ENCODE data around the gene KDM7A. TPM values are rescaled to one million over a fixed set of nuclear protein-coding genes. Genes with fewer than 3 reads are reported as not detected.

Gene KDM7A
- total and polyA plus RNA-seq, 9 of the 15 experiments (the other 6 are each of a cell fraction or from before 2014, with no cell fraction given): 0.90 to 8.4 (median 7.0) TPM

- TF ChIP-seq, protein P1, sequence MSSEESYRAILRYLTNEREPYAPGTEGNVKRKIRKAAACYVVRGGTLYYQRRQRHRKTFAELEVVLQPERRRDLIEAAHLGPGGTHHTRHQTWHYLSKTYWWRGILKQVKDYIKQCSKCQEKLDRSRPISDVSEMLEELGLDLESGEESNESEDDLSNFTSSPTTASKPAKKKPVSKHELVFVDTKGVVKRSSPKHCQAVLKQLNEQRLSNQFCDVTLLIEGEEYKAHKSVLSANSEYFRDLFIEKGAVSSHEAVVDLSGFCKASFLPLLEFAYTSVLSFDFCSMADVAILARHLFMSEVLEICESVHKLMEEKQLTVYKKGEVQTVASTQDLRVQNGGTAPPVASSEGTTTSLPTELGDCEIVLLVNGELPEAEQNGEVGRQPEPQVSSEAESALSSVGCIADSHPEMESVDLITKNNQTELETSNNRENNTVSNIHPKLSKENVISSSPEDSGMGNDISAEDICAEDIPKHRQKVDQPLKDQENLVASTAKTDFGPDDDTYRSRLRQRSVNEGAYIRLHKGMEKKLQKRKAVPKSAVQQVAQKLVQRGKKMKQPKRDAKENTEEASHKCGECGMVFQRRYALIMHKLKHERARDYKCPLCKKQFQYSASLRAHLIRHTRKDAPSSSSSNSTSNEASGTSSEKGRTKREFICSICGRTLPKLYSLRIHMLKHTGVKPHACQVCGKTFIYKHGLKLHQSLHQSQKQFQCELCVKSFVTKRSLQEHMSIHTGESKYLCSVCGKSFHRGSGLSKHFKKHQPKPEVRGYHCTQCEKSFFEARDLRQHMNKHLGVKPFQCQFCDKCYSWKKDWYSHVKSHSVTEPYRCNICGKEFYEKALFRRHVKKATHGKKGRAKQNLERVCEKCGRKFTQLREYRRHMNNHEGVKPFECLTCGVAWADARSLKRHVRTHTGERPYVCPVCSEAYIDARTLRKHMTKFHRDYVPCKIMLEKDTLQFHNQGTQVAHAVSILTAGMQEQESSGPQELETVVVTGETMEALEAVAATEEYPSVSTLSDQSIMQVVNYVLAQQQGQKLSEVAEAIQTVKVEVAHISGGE (CRISPR knock-in tag; IDR thresholded peaks at IDR 0.05): no peak
- TF ChIP-seq ZNF589 (CRISPR knock-in tag; IDR thresholded peaks at IDR 0.05; ENCODE audit: low read depth) (0 out of 2 replicates have a peak, but pooled peaks have one; percentile 28), CBX3 (IDR thresholded peaks at IDR 0.05; ENCODE audit: borderline replicate concordance in 1 of 2, low read length in 2 of 2) (peak in 1 of 2 experiments; percentile 80; a peak in 1 of 3 replicates), NKRF (IDR thresholded peaks at IDR 0.05; ENCODE audit: borderline replicate concordance) (0 out of 2 replicates have a peak, but pooled peaks have one; percentile 25), HLTF (IDR thresholded peaks at IDR 0.05) (no peak), MTF1 (CRISPR knock-in tag; IDR thresholded peaks at IDR 0.05; ENCODE audit: borderline replicate concordance) (no peak), RBM17 (IDR thresholded peaks at IDR 0.05; ENCODE audit: borderline replicate concordance, low read depth, low read length) (no peak), ARID1B (IDR thresholded peaks at IDR 0.05) (no peak), RCOR1 (IDR thresholded peaks at IDR 0.05; ENCODE audit: borderline replicate concordance in 1 of 2, low read depth in 2 of 2, low read length in 2 of 2) (0 out of 4 replicates have a peak, but pooled peaks of 1 of the 2 experiments have one; percentile 17), PCBP1 (IDR thresholded peaks at IDR 0.05; ENCODE audit: low read depth, low read length, poor library complexity, severe bottlenecking) (no peak), CAMTA2 (CRISPR knock-in tag; conservative IDR thresholded peaks at IDR 0.05) (no peak), CTBP1 (IDR thresholded peaks at IDR 0.05; ENCODE audit: borderline replicate concordance) (no peak), ZFX (CRISPR knock-in tag; IDR thresholded peaks at IDR 0.05) (0 out of 2 replicates have a peak, but pooled peaks have one; percentile 22), FOXJ3 (CRISPR knock-in tag; IDR thresholded peaks at IDR 0.05) (no peak), COPS2 (conservative IDR thresholded peaks at IDR 0.05) (no peak), ZNF324 (CRISPR knock-in tag; IDR thresholded peaks at IDR 0.05) (no peak), TCF7L2 (IDR thresholded peaks at IDR 0.05; ENCODE audit: low read depth, low read length) (no peak), NFIX (CRISPR knock-in tag; IDR thresholded peaks at IDR 0.05; ENCODE audit: low read depth) (no peak), ARHGAP35 (IDR thresholded peaks at IDR 0.05; ENCODE audit: partially characterized antibody) (no peak), ZBED1 (IDR thresholded peaks at IDR 0.05) (no peak)
- TF ChIP-seq, protein P2, sequence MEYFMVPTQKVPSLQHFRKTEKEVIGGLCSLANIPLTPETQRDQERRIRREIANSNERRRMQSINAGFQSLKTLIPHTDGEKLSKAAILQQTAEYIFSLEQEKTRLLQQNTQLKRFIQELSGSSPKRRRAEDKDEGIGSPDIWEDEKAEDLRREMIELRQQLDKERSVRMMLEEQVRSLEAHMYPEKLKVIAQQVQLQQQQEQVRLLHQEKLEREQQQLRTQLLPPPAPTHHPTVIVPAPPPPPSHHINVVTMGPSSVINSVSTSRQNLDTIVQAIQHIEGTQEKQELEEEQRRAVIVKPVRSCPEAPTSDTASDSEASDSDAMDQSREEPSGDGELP (CRISPR knock-in tag; IDR thresholded peaks at IDR 0.05; ENCODE audit: borderline replicate concordance): no peak
Measured at GRCh38 chr7:140196361-140197217, 19.8 kb upstream of the KDM7A start (continued).

Measured in K562 (cell line).